ENCODE measurements around the gene MKI67.

The MKI67 gene

GRCh38 chr10:128047351-128047750, 78.9 kb downstream of the MKI67 start:
- no peak for TF ChIP-seq CTCF (IDR thresholded peaks at IDR 0.05; ENCODE audit: low read depth, low read length)
- H3K4me3 ChIP-seq (ENCODE audit: low read depth, low read length), result no peak overlapping the region

- no peak overlapping the region for H3K4me3 ChIP-seq (ENCODE audit: low read depth, low read length)
- no peak for TF ChIP-seq CTCF (IDR thresholded peaks at IDR 0.05; ENCODE audit: low read depth, low read length)
These were observed 79.3 kb downstream of the MKI67 start for GRCh38 chr10:128046953-128047290.

Data from WI38 (cell line).